GM19455 (cell line): ENCODE data around the gene SYTL2.

Source experiments
- ATAC-seq: cut with Tn5 transposase; IDR thresholded peaks from one replicate; pipeline ENCODE4 v1.9.1; 2021; ENCODE audit not compliant: unreplicated experiment

SYTL2 gene

DNA sequence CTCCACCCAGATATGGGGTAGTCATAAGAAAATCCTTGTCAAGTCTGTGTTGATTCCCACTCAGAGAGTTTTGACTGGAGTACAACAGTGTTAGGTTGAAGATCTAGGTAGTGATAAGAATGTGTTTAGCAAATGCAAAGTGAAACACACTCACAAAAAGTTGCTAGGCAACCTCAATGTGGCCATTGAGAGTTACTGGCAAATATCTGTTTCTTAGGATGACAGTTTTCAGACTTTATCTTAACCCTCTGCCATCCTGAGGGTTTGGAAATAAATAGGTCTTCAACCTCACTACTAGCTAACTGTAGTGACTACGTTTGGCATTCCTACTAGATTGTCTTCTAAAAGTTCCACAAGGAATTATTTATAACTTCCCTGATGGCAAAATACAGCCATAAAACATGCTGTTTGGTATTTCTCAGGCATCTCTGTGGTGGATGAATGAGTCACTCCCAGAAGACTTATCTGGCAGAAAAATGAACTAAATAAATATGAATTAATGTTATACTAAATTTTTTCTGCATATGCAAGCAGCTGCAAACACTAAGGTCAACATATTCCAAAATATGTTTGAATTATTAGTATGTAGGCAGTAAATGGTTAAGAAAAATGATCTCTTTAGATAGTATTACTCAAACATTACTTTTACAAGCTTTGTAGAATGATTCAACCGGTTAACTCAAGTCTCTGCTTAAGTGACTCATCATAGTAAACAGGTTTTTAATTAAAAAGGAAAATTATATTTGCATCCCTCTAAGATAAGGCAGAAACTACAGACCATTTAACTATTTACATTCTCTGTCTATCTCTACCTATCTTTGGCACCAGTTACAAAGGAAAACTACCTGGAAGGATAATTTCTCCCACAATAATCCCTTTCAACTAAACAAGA, 17.1 kb upstream of the SYTL2 start:
- no peak for ATAC-seq

DNA sequence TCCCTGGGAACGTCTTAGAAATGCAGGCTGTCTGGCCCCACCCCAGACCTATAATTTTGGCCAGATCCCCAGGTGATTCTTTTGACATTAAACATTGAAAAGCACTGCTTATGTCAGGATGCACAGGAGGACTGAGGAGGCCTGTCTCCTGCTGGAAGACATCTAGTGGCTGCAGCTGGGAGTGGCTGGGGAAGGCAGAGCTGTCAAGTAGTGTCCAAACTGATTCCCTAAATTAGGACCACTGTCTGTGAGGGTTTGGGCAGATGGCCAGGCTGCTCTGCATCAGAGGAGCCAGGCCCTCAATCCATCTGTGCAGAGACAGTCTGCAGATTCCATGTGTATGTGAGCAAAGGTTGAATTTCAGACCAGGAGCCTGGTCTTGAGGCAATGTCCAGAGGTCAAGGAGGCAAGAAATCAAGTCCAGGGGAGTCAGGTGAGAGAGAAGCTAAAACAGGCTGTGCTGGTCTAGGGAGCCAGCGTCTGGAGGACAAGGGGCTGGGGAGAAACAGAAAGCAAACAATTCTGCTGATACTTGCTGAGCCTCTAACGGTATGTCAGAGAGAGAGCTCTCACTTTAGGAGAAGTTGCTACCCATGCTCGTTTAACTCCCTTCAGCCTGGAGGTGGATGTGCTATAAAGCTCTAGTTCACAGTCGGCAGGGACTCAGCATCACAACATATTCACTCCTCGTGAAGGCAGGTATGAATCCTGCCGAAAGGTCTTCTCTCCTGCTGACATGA, 15.3 kb upstream of the SYTL2 start:
- ATAC-seq: peak; percentile 53

DNA sequence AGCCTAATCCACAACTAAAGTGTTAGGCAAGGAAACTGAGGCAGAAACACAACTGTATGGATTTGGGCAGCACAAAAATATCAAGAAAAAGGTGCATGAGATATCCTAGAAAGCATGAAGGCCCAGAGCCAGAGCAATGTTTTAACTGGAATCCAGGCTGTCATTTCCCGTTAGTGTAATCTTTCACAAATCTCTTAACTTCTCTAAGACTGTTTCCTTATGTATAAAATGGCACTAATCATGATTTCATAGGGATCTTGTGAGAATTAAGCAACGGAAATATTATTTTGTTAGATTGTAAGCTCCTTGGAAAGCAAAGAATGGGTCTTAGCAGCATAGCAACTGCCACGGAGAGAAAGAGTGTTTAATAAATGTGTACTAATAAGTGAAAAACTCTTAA, 14.7 kb upstream of the SYTL2 start:
- no peak for ATAC-seq

DNA sequence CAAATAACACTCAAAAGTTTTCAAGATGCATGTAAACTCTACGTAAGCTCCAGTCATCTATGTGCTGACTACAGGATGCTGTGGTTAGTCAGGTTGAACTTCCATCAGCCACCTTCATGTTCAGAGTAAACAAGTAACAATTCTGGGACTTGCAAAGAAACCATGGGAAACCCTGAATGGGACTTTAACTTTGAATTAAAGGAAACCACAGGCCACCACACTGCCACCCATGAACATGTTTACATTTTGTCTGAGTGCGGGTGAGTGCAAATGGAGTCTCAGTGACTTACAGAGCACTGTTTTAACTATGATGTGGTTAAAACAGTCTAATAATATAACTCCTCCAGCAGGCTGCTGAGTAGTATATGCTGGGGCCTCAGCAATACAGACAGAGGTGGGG, 12.9 kb upstream of the SYTL2 start:
- ATAC-seq: no peak

DNA sequence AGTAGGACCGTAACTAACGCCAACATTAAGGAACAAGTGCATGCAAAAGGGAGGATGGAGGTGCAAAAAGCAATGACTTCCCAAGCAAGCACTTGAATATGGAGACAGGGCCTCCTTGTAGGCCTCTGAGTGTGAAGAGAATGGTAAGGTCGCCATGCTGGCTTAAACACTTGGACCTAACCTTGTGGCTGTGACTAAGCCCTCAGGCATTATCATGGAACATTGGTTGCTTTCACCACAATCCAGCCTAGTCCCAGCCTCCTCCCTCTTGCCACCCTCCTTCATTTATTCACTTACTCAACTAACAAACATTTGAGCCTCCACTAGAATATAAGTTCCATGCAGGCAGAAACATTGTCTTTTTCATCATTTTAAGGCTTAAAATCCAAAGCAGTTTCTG, 11.9 kb upstream of the SYTL2 start:
- no peak for ATAC-seq

DNA sequence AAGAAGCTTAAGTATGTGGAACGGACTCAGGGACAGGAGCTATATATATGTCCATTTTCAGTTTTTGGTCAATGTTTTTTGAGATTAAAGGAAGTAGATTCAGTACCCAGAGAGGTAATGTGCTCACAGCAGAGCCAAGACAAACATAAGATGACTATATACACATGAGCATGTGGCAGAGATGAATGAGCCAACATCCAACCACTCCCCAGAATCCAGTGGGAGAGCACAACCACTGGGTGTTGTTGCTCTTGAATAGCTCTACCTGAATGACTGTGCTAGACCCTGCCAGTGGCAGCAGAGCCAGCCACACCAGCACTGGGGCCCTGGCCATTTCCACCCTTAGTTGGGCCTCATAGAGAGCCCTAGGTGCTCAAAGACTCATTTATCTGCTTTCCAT, 10.7 kb upstream of the SYTL2 start:
- ATAC-seq: no peak

DNA sequence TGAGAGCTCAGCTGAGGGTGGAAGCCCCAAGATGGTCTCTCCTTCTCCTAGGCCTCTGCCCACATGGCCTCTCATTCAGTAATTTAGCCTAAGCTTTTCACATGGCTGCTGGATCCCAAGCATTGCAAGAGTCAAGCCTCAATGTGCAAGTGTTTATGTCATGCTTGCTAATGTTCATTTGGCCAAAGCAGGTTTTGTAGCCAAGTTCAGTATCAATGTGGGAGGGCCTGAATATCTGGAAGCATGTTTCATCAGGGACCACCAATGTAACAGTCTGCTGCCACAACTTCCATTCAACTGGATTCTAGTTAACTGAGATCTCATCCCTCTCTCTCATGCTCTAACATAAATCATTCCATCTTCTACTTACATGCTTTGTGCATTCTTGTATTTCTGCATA, 8.5 kb upstream of the SYTL2 start:
- ATAC-seq: no peak

DNA sequence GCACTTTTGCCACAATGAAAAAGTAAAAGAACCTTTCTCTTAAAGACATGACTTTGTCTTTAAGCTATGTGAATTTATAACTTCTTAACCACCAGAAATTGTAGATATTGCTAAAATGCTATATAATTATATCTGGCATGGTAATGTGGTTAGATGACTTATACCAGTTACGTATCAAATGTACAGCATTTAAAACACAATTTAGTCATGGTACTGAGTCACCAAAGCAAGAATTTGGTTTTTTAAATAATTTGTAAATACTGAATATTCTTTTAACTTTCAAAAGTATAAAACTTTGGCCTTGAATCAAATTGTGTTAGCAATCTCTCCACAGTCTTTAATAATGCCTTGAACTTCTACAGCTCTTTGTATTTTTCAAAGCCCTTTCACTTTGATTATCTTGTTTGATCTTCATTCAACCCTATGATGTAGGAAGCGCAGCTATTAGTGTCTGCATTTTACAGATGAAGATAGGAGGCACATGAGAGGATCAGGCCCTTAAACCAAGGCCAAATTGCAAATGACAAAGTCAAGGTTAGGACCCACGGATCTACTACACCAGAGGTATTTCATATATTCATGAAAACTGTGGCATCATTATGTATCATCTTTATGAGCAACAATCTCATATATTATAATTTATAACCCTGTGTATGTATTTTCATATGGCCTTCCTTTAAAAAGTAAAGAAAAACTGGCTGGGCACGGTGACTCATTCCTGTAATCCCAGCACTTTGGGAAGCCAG, 4.4 kb upstream of the SYTL2 start:
- ATAC-seq: no peak

DNA sequence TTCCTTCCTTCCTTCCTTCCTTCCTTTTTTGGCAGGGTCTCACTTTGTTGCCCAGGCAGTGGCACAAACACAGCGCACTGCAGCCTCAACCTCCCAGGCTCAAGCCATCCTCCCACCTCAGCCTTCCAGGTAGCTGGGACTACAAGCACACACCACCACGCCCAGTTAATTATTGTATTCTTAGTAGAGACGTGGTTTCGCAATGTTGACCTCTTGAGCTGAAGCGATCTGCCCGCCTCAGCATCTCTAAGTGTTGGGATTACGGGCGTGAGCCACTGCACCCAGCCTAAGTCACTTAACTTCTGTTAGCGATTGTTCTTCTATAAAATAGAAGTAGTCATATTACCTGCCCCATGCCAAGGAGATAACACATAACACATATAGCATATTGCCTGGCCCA, 2.8 kb upstream of the SYTL2 start:
- ATAC-seq: no peak

DNA sequence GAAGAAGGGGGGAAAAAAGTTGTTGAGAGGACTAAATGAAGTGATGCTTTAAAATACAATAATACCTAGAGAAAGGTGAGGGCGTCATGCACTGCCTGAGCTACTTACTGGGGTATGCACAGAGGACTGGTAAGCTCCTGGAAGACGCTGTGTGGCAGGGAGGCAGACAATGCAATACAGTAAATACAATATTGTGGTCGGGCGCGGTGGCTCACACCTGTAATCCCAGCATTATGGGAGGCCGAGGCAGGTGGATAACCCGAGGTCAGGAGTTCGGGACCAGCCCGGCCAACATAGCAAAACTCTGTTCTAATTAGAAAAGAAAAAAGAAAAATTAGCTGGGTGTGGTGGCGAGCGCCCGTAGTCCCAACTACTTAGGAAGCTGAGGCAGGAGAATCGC, 683 bp upstream of the SYTL2 start:
- no peak for ATAC-seq

DNA sequence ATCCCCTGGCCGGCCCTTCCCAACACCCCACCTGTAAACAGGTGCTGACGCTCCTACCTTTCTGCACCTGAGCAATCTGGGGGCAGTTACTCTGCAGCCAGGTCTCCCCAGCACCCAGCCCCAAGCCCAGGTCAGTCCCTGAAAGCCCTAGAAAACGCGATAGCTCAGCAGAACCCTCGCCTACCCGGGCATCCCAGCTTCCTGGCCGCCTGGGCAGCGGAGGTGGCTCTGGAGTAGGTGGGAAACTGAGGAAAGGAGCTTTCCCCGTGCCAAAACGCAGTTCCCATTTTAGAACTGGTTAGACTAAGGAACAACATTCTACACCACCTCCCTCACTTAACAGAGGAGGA, 445 bp downstream of the SYTL2 start:
- no peak for ATAC-seq

DNA sequence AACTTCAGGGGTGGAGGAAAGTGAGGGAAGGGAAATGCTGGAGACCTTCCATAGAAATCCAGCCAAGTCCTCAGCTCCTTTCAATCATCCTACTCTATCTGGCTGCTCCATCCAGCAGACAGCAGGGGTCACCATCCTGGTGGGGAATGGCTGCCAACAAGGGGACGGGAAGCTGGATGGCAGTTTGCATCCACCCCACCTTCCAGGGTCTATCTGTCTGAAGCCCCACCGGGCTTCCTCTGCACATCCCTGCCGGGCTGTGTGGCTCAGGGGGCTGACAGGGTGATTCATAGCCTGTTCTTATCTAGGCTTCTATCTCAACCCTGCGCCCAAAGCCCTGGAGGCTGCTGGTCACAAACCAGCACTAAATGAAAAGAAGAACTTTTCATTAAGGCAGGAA, 1.1 kb downstream of the SYTL2 start:
- no peak for ATAC-seq

DNA sequence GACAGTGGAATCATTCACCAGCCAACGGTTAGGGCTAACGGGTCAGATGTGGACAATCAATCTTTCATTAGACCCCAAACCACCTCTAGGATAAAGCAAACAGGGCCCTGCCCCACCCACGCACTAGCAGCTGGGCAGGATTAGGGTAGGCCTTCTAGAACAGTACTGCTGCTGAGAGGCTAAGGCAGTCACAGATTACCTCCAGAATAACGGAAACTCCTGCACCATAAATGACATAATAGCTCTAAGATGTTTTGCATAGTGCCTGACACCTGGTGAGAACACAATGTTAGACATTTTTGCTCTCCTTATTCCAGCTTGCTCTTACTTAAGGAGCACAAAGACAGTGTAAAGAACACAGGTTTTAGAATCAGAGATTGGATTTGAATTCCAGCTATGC, 1.8 kb downstream of the SYTL2 start:
- ATAC-seq: peak; percentile 46

DNA sequence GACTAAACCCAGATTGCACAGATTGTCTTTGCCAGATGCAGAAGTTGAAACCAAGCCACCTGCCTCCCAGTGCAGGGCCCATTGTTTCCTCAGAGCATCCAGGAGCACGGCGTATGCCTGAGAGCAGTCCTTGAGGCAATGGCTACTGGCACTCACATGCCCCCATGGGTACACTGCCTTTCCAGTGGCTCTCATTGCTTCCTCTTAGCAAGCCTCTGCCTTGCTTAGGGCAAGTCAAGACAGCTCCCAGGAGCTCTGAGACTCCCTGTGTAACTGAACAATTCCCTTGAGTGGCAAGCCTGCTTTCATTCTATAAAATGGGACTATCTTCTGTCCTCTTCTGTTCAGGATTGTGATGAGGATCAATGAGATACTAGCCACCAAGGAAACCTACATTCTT, 4.1 kb downstream of the SYTL2 start:
- ATAC-seq: no peak

DNA sequence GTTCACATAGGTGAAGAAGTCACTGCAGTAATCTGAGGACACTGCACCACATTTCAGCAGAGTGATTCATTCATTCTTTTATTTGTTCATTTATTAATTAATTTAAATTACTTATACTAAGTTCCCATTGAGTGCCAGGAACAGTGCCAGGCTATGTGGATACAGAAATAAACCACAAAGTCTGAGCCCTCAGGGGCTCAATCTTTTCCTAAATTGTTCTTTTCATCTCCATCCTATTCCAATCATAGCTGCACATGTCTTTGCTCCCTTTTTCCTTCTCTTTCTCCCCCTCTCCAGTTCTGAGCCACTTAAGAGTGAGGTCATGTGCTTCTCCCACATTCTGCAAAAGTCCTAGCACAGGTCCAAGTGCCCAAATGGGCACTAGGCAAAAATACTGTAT, 4.9 kb downstream of the SYTL2 start:
- no peak for ATAC-seq

DNA sequence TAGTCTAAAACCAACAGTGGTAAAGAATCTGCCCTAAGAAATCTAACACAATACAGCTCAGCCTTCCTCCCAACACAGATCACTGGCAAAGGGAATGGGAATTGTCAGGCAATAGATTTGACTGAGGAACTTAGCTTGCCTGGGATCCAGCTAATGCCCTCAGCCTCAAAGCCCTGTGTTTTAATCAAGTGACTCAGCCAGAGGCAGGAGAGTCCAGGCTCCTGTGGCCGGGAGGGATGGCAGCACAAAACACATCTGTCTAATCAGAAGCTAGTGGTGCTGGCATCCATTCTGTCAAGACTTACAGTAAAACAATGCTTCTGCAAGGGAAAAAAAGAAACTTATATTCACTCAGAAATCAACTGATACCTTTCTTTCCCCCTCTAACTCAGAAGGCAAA, 5.6 kb downstream of the SYTL2 start:
- ATAC-seq: no peak

DNA sequence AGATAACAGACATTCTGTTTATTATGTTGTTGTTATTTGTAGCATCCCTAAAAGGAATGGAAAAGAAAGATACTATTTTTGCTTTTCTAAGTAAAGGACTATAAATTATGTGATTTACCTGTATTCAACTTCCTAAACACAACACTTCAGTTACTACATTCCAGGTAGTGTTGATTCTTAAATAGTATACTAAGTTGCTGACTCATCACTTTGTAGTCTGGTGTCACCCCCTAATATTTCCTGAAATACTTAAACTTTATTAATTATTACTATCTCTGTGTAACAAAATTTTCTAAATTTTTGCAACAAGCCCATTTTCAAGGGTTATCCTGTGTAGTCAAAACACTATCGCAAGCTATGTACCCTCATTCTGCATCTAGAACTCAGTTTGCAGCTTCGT, 7.0 kb downstream of the SYTL2 start:
- ATAC-seq: no peak

DNA sequence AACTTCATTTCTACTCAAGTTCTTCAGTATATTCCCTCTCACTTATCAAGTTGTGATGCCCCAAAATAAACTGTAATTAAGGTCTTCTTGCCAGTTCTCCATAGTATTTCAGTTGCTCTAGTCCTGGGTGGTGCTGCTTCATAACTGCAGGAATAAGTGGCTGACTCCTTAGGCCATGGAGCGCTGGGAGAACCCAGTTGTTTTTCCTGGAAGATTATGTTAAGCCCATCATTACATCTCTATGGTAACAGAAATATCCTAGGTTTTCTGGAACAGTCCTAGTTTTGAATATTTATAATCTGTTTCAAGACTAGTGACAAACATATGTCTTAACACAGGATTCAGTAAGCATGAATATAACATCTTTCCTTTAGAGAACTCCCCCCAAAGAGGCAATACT, 7.6 kb downstream of the SYTL2 start:
- no peak for ATAC-seq

DNA sequence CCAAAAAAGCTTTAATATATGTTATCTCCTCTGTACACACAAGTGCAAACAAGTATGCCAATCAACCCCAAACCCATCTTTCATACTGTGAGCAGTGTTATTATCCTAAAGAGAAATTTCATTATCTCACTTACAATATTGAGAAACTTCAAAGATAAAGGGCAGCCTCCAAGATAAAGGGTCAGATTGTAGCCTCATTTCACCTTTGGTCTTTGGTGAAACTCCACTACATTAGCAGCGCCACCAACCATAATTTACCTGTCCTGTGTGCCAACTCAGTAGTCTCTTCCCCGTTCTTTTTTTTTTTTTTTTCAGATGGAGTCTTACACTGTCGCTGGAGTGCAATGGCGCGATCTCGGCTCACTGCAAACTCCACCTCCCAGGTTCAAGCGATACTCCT, 9.4 kb downstream of the SYTL2 start:
- ATAC-seq: no peak

DNA sequence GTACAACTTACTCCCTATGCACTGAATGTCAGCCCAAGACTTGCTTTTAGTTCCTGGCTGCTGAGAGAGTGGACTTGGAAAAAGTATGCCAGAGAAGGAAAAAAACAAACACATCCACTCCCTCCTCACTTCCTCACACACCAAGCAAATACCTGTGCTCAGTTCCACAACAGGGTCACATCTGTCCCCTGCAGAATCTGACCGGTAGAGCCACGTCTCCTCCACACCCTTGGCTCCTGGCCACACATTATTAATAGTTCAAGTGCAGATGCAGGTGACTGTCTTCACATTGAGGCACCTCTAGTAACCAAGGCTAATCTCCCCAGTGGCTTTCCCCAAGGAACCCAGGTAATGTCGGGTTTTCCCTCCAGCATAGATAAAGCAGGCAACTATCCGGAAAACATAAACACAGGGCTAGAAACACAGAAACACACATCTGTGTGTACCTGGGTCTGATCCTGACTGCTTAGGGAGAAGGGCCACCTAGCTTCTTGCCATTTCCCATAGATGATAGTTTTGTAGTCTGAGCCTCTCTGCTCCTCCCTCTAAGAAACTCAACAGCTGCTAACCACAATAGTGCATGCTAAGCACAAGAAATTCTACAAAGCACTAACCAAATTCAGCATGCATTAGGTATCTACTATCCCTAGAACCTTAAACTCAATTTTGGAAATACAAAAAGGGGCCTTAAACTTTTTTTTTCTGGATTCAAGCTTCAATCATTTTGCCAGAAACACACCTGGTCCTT, 10.2 kb downstream of the SYTL2 start:
- no peak for ATAC-seq

DNA sequence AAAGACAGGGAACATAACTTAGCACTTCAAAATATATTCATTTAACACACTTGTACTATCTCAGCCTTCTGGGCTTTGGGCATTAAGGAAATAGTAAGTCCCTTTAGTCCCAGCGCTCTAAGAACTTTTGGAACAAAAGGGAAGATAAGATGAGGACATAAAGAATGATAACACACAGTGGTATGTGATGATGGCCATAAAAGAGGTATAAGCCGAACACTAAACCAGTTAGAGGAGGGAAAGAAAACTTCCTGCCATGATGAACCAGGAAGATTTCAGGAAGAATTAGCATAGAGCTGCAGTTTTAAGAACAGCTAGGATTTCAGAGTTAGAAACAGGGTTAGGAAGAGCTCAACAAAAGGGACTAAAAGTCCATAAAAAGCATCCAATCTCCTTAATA, 11.8 kb downstream of the SYTL2 start:
- no peak for ATAC-seq
